NB4 (cell line): Measurements from ENCODE around the gene SUPT20H.

Source experiments
- POLR2A ChIP-seq: IDR thresholded peaks from 2 replicates; pipeline ENCODE4 v1.6.1; 2011; ENCODE audit warnings: mild to moderate bottlenecking; ENCODE audit not compliant: insufficient read length; ENCODE audit errors: extremely low read depth
- TF ChIP-seq, protein P1 (sequence below): IDR thresholded peaks from one replicate; pipeline ENCODE4 v1.5.1; 2012; ENCODE audit warnings: low read depth, low read length
- TF ChIP-seq, protein P2 (sequence below): IDR thresholded peaks from 2 replicates; pipeline ENCODE4 v1.6.1; 2011; ENCODE audit warnings: low read depth, low read length

DNA sequence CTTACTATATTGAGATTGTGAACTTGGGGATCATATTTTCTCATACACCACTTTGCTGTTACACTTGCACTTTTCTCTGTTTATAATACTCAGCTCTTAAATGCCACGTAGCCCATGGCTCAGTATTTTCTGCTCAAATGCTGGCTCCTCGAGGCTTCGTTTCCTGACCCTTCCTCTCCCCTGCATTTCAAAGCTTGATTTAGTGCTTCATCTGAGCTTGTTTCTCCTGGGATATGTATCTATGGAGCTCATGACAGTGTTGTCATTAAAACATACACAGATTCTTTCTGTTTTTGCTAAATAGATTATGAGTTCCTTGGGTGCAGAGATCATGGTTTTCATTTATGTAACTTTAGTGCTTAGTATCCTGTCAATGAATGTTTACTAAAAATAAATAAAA is 34.6 kb upstream of the SUPT20H start:
- TF ChIP-seq, protein P1, sequence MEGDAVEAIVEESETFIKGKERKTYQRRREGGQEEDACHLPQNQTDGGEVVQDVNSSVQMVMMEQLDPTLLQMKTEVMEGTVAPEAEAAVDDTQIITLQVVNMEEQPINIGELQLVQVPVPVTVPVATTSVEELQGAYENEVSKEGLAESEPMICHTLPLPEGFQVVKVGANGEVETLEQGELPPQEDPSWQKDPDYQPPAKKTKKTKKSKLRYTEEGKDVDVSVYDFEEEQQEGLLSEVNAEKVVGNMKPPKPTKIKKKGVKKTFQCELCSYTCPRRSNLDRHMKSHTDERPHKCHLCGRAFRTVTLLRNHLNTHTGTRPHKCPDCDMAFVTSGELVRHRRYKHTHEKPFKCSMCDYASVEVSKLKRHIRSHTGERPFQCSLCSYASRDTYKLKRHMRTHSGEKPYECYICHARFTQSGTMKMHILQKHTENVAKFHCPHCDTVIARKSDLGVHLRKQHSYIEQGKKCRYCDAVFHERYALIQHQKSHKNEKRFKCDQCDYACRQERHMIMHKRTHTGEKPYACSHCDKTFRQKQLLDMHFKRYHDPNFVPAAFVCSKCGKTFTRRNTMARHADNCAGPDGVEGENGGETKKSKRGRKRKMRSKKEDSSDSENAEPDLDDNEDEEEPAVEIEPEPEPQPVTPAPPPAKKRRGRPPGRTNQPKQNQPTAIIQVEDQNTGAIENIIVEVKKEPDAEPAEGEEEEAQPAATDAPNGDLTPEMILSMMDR: no peak
- TF ChIP-seq POLR2A: no peak
- TF ChIP-seq, protein P2, sequence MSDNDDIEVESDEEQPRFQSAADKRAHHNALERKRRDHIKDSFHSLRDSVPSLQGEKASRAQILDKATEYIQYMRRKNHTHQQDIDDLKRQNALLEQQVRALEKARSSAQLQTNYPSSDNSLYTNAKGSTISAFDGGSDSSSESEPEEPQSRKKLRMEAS: no peak
